ENCODE data around the gene PTTG1IP. TPM values are rescaled to one million over a fixed set of nuclear protein-coding genes. Genes with fewer than 3 reads are reported as not detected.
A peak's percentile ranks its signal among the peaks of the same experiment; 100 is the strongest.

Gene PTTG1IP
- total and polyA plus RNA-seq, 2 of the 13 experiments (the other 11 are each of a cell fraction or from before 2014, with no cell fraction given) = 161 to 700 TPM

DNA sequence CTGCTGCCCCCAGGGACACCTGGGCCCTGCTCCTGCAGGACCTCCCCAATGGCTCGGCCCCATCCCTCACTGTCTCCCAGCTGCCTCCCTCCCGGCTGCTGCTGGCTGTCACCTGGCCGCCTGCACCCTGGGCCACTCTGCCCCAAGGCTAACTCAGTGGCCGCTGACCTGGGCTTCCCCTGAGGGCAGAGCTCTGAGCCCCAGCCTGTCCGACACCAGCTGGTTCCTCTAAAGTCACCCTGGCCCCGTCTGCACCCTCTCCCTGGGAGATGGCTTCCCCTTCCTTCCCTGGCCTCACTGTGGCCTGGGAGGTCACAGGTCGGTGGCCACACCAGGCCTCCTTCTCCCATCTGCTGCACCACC, 32.2 kb upstream of the PTTG1IP start (continued):
- TF ChIP-seq, protein P1, sequence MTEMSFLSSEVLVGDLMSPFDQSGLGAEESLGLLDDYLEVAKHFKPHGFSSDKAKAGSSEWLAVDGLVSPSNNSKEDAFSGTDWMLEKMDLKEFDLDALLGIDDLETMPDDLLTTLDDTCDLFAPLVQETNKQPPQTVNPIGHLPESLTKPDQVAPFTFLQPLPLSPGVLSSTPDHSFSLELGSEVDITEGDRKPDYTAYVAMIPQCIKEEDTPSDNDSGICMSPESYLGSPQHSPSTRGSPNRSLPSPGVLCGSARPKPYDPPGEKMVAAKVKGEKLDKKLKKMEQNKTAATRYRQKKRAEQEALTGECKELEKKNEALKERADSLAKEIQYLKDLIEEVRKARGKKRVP (CRISPR knock-in tag; IDR thresholded peaks at IDR 0.05) = no peak
- TF ChIP-seq ZNF577 (CRISPR knock-in tag; IDR thresholded peaks at IDR 0.05; ENCODE audit: borderline replicate concordance, low read depth) (no peak), CBX1 (IDR thresholded peaks at IDR 0.05; ENCODE audit: low read depth) (no peak), POLR2AphosphoS2 (IDR thresholded peaks at IDR 0.05; ENCODE audit: low read depth, low read length) (no peak)
- TF ChIP-seq, protein P2, sequence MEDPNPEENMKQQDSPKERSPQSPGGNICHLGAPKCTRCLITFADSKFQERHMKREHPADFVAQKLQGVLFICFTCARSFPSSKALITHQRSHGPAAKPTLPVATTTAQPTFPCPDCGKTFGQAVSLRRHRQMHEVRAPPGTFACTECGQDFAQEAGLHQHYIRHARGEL (CRISPR knock-in tag; IDR thresholded peaks at IDR 0.05) = no peak
- TF ChIP-seq, protein P3, sequence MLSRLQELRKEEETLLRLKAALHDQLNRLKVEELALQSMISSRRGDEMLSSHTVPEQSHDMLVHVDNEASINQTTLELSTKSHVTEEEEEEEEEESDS (CRISPR knock-in tag; IDR thresholded peaks at IDR 0.05; ENCODE audit: borderline replicate concordance) = no peak

DNA sequence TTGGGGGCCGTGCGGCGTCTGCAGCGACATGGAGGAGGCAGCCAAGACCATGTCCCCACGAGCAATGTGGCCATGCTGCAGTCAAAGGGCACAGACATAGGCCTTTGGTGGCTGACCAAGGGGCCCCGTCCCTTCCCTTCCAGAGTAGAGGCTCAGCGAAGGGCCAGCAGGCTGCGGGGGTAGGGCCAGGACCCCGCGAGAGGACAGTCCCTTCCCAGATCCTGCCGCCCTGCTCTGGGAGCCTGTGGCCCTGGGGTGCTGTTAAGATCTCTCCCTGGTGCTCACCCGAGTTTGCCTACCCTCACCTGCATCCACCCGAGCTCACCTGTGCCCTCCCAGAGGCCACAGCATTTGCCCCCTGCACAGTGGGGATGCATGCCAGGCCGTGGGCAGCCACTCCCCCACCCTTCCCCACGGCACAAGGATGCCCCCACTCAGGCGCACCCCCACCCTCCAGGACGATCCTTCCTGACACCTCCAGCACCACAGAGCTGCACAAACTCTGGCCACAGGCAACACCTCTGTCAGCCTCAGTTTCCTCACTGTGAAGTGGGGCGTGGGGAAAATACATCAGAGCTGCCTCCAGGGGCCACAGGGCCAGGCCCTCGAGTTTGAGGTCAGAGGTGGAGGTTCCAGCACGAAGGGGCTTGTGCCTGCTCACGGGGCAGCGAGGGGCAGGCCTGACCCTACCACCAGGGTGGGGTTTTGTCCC, 31.7 kb upstream of the PTTG1IP start:
- no peak for ATAC-seq
- ChIA-PET CTCF (ENCODE audit: low intra/inter-chr PET ratio, low total read pairs) (no interaction called here), POLR2A (no interaction called here)
- Histone ChIP-seq H4K20me1 (ENCODE audit: insufficient read depth, low read length) (no peaks in the 10 kb centered on the region), H3K27ac (ENCODE audit: extremely low read length, insufficient read depth, low read length) (no peak overlapping the region), H3K27me3 (ENCODE audit: control insufficient read depth in 1 of 2, insufficient read depth in 2 of 2, low read length in 2 of 2) (no peaks in the 10 kb centered on the region), H3K36me3 (replicated peaks in 1 of 2; ENCODE audit: control insufficient read depth in 1 of 2, insufficient read depth in 2 of 2, low read length in 2 of 2) (peaks cover 0 to 10% of the 10 kb centered on the region in 2 experiments; a peak in 3 of 5 replicates), H3K9me3 (ENCODE audit: low read length) (no peaks in the 10 kb centered on the region), H2AFZ (ENCODE audit: low read length) (no peak overlapping the region), H3K4me1 (ENCODE audit: insufficient read depth, low read length) (peaks cover 59% of the 10 kb centered on the region), H3K9ac (ENCODE audit: insufficient read depth, low read depth, low read length) (no peak overlapping the region), H3K4me2 (ENCODE audit: low read depth, low read length) (no peak overlapping the region), H3K4me3 (replicated peaks in 1 of 3; ENCODE audit: insufficient read depth in 1 of 3, low read depth in 2 of 3, low read length in 3 of 3) (no peak overlapping the region), H3K79me2 (ENCODE audit: insufficient read depth, low read length) (no peaks in the 10 kb centered on the region)
- intact Hi-C loops (cut with micrococcal nuclease; ENCODE audit: unreplicated experiment) (no loop called here), in situ Hi-C loops (cut with HindIII; ENCODE audit: extremely low pct_ligation_motif_present, low pct_unique_long_range_greater_than_20kb) (no loop called here)
- BruUV-seq (replicated peaks) = no TSS peak
- FAIRE-seq = no peak
- no peak for TF ChIP-seq STAG1 (CRISPR knock-in tag; IDR thresholded peaks at IDR 0.05)
- TF ChIP-seq HNRNPL (IDR thresholded peaks at IDR 0.05; ENCODE audit: low read depth, low read length) = 0 out of 2 replicates have a peak, but pooled peaks have one; percentile 19
- TF ChIP-seq PCBP1 (IDR thresholded peaks at IDR 0.05; ENCODE audit: borderline replicate concordance, low read depth, low read length) = 0 out of 2 replicates have a peak, but pooled peaks have one; percentile 18
- 73% methylated on average over 9 of the region's 22 CpGs for WGBS (ENCODE audit: low lambda C conversion rate)
- no peak for DNase-seq (ENCODE audit: low spot score)

Data from HepG2 (cell line).